Measurements from ENCODE around the gene ZNF787.

The ZNF787 gene

DNA sequence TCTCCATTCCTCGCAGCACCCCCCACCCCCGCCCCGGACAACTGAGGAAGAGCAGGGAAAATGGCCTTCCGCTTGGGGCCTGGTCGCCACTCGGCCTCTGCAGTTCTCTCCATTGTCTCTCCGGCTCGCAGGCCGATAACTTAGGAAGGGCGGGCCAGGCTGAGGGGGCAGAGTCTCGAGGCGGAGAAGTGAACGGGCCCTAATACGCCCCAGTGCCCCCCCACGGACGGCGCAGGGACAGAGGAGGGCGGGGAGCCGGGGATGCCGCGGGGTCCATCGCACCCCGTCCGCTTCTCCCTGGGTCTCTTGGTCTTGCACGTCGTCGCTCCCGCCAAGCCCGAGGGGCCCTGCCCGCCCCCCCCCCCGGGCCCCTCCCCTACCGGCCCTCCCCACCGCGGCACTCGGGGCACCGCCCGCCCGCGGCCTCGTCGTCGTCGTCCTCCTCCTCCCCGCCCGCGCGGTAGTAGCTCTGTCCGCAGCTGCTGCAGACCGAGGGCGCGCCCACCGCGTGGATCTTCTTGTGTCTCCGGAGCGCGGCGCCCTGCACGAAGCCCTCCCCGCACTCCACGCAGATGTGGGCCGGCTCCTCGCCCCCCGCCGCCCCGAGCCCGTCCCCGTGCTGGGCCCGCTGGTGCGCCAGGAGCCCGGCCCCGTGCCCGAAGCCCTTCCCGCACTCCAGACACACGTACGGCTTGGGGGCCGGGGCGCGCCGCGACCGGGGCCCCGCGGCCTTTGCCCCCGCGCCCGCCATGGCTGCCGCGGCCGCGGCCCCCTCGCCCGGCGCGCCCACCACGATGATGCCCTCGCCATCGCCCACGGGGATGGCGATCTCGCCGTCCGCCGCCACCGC is 33.2 kb downstream of the ZNF787 start:
- no peak for DNase-seq (ENCODE audit: low read depth)

DNA sequence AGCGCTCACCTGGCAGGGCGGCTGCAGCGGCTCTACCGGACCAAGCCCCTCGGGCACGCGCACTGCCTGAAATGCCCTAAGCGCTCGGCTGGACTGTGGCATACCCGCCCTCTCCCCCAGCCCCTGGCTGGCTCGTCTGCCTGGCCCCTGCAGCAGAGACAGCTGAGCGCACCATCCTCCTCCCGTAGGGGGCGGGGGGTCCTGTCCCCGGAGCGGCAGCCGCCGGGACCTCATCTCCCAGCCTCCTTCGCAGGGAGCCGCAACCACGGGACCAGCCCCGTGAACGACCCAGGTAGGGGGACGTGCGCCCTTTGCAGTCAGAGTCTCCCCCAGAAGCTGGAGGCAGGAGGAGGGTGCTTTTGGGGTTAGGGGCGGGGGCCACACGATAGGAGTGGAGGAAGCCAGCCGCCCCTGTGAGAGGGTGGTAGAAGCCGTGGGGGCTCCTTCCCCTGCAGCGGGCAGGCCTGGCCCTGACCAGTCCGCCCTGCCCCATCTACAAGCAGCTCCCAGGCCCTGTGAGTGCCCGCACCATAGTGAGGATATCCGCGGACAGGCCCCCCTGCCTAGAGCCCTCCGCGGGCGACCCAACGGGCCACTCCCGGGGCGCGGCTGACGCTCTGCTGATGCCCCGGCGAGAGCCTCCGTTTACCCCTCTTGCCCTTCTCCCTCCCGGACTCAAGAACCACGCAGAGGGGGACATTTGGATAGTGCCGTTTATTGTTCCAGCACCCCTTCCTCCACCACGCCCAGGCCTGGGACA is 34.2 kb downstream of the ZNF787 start:
- DNase-seq (ENCODE audit: low read depth) = no peak

DNA sequence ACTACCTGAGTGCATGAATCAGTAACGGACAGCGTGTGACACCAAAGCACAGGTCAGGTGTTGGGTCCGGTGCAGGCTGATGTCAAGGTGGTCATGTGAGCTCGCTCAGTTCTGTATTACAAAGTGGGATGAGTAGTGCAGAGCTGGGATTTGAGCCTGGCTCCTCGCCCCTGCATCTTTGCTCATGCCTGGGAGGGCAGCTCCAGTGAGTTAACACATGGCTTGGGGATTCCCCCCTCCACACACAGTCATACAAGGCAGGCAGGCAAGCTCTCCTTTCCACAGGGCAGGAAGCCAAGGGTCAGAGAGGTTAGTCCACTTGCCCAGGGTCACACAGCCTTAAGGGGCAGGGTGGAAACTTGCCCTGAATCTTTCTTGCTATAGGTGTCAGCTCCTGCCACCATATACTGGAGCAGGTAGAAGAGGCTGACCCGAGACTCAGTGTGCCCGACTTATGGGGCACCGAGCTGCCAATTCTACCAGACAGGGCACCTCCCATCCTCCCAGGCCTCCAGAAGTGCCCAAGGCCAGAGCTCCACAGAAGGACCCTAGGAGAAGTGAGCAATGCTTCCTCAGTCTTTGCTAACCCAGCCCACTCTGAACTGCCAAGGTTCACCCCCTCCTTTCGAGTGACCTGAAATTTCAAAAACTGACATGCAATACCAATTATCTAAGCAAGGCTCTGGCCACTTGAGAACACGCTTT is 35.4 kb downstream of the ZNF787 start:
- DNase-seq (ENCODE audit: low read depth) = no peak

DNA sequence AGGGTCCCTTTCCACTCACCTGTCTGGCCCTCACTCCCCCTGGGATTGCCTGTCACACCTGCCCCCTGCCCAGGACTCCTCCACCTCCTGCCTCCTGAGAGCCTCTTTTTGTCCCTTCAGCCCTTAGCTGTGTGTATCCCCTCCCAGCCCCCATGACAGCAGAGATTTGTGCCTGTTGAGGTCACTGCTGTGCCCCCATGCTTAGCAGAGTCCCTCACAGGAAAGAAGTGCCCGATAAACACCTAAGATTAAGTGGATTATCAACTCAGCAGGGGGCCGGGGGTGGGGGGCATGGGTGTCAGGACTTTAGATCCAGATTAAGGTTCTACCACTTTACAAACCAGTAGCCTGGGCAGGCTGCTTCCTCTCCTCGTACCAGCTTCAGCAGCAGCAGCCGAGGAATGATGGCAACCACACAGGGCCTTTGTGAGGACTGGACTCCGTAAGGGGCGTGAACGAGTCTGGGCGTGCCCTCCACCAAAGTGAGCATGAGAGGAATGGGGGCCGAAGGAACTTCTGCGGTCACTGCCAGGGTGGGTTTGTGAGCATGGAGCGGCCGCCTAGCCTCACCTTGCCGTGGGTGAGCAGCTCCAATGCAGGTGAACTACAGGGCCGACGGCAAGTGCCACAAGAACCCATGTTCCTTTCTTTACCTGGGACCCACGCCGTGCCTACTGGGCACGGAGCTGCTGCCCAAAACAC is 36.1 kb downstream of the ZNF787 start:
- no peak for DNase-seq (ENCODE audit: low read depth)

GRCh38 chr19:56083668-56084067 is 37.4 kb downstream of the ZNF787 start:
- no peak for DNase-seq (ENCODE audit: low read depth)

- DNase-seq (ENCODE audit: low read depth) = peak; percentile 38
Observed at GRCh38 chr19:56080669-56081401, 40.3 kb downstream of the ZNF787 start.

- DNase-seq (ENCODE audit: low read depth) = no peak
Observed at GRCh38 chr19:56079609-56080008, 41.5 kb downstream of the ZNF787 start.

DNA sequence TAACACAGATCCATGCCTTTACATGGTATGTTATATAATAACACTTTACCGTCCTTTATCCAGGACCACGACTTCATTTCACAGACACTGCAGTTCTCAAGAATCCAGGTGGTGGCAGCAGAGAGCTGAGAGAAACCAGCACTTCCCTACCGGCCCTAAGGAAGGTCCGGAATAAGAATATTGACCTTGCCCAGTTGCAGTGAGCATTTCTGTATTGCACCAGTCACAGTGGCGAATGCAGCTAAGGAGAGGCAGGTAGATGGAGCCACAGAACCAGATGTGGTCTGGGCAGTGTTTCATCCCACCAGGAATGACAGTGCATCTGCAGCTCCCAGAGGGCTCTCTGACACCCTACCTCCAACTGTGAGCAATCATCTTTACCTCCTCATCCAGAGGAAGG is 44.6 kb downstream of the ZNF787 start:
- DNase-seq (ENCODE audit: low read depth) = no peak

DNA sequence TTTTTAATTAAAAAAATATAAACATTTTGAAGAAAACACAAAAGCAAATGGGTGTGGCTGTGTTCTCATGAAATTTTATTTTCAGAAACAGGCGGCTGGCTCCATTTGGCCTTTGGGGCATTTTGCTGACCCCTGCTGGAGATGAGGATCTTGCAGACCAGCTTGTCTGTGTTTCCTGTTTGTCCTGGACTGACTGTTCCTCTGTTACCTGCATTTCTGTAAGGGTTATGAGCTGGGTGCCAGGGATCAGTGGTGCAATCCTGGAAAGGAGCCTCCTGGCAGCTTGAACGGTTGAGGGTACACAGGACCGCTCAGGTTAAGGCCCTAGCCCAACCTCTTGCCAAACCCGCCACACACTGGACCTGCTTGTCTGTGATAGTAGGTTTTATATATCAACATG is 49.9 kb downstream of the ZNF787 start:
- DNase-seq (ENCODE audit: low read depth) = no peak

DNA sequence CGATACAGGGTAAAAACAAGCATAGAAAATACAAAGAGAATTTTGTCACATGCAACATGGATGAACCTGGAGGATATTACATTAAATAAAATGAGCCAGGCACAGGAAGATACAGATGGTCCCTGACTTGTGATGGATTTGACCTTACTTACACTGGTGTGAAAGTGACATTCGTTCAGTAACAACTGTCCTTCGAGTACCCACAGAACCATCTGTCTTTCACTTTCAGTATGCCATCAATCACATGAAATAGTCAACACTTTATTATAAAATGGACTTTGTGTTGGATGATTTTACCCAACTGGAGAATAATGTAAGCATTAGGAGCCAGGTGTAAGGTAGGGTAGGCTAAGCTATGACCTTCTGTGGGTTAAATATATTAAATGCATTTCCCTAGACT is 51.5 kb downstream of the ZNF787 start:
- no peak for DNase-seq (ENCODE audit: low read depth)

DNA sequence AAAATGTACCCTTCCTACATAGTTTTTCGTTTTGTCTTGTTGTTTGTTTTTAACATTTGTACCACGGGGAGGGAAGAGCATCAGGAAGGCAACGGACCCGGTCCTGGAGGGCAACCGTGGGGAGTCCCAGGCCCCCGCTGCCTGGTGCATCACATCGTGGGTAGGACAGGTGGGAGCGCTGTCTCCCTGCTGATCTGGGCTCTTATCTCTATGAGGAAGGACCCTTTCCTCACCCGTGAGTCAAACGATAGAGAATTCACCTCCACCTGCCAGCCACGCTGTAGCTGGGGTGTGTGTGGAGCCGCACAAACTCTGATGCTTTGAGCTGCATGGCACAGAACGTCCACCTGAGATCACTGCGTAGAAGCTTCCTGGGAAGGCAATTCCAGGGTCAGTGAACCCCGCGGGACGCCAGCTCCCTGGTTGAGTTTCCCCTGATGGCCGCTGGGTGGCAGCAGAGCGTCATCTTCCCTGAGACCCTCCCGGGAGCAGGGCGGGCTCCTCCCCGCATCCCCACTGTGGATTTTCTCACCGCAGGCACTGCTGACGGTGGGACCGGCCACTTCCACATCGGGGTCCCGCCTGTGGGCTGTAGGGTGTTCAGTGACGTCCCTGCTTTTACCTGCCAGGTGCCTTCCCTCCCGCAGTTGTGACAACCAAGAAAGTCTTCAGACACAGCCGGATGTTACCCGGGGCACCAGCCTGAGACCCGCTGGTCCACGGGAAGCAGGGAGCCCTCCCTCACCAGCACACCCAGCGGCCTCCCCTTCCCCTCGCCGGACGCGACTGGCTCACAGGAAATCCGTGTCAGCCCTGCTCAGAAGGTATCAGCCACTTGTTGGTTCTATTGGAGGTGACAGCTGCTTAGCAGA is 54.7 kb downstream of the ZNF787 start:
- peak; percentile 31 for DNase-seq (ENCODE audit: low read depth)

DNA sequence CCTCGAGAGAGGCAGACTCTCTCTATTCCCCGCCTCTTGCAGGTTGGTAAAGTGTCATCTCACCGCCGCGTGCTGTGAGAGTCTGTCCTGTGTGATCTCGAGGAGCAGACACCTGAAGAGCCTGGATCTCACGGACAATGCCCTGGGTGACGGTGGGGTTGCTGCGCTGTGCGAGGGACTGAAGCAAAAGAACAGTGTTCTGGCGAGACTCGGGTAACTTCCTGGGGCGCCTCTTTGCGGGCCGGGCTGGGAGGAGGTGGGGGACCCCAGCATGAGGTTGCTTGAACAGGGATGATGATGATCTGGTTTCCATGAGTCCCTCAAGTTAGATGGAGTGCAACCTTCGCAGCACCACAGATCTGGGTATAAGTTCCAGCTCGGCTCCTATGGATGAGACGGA is 67.5 kb downstream of the ZNF787 start:
- no peak for DNase-seq (ENCODE audit: low read depth)

Data from stimulated activated CD4-positive, alpha-beta T cell treated with anti-CD3 and anti-CD28 coated beads, Interleukin-2, amount 100 ng/mL, for 4 hours (primary cell).